GM18907 (cell line): ENCODE measurements around the gene NDRG4.

Experiments
- ATAC-seq: cut with Tn5 transposase; IDR thresholded peaks from one replicate; pipeline ENCODE4 v1.9.1; 2021; ENCODE audit warnings: mild to moderate bottlenecking, moderate library complexity; ENCODE audit not compliant: unreplicated experiment

Gene NDRG4

DNA sequence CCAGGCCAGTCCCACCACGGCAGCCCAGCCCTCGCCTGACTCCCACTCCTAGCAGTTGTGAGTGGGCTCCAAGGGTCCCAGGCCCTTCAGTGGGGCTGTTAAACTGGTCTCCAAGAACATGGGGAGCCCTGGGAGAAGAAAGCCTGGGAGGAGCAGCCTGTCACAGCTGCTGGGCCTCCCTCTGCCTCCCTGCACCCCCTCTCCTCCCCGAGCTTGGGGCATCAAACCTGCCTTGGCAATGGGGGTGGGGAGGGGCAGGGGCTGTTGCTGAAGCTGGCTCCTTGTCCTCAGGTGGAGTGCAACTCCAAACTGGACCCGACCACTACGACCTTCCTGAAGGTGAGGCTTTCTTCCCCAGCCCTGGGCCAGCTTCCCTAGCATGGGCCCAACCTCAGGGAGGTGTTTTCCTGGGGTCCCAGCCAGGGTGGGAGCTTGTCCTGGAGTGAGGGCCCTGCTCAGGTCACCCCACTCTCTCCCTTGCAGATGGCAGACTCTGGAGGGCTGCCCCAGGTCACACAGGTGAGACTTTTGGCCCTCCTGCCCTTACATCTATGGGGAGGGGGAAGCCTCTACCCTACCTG lies 8.8 kb downstream of the NDRG4 start:
- ATAC-seq = no peak

- ATAC-seq = no peak
Measured at GRCh38 chr16:58509256-58510096, 9.5 kb downstream of the NDRG4 start.

GRCh38 chr16:58510097-58510775 lies 10.3 kb downstream of the NDRG4 start:
- no peak for ATAC-seq

DNA sequence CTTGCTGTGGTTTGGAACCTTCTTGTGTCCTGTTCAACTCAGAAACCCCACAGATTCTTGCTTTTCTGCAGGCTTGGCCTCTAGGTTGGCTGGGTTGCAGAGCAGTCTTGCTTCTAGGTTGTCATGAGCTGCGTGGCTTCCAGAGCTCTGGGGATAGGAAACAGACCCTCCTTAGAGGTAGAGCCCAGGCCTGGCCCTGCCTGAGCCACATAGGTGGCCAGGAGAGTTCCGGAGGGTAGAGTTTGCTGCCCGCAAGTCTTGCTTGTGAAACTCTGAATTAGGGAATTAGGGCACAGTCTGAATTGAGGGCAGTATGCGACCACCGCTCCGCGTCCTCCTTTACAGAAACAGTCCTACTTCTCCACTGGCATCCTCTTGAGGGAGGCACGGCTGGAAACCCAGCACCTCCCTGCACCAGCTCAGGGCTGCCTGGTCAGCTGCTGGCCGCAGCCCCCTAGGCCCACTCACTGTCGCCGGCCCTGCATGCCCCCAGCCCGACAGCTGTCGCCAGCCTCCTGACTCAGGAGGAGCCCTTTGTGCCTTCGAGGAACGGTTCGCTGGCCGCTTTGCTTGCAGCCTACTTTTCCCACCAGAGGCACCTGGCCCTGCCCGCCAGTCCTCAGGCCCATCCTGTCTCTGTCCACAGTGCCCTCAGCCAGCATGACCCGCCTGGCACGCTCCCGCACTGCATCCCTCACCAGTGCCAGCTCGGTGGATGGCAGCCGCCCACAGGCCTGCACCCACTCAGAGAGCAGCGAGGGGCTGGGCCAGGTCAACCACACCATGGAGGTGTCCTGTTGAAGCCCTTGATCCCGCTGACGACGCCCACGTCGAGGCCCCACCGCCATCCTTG lies 11.1 kb downstream of the NDRG4 start:
- no peak for ATAC-seq

GRCh38 chr16:58511933-58512815 lies 12.2 kb downstream of the NDRG4 start:
- peak; percentile 38 for ATAC-seq

DNA sequence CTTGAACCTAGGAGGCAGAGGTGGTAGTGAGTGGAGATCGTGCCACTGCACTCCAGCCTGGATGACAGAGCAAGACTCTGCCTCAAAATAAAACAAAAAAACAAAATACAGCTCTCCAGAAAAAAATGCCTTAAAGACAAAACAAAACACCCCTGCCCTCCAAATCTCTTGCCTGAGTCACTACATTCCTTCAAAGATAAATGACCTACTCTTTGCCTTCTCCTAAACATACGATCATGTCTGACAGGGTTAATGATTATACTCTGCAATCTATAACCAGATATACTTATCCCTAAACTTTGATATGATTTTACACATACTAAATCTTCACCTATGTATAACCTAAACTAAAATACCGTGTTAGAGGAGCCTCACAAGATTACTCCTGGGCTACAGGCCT lies 13.9 kb downstream of the NDRG4 start:
- ATAC-seq = no peak

DNA sequence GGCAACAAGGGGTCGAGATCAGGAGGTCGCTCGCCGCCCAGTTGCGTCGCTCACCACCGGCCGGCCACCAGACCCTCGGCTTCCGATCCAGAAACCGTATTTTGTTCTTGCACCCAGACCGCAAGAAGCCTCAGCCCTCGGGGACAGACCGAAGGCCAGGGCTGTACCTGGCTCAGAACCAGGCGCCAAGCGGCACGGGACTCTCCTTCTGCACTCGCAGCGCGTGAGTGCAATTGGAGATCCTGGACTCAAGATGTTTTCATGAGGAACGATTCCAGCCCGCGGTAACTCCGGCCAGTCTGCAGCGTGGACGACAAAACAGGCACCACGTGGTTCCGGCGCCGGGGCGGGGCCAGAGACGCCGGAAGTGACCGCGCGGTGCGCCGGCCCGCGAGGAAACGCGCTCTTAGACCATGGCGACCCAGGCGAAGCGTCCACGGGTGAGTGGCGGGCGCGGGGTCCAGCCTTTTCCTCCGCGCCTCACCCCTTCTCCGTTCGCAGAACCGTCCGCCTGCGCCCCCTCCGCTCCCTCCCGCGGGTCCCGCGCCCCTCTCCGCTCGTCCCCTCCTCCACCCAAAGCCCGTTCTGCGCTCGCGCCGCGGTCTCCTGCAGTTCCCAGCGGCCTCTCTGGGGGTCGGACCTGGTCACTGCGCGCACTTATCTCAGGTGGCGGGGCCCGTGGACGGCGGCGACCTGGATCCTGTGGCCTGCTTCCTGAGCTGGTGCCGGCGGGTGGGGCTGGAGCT lies 15.4 kb downstream of the NDRG4 start, which contains the start of gene SETD6:
SETD6 (plus strand) TSS at position 393 of the 746 bp plus-strand sequence; CDS start at position 414, 21 bp downstream.
- peak; percentile 82 for ATAC-seq

- peak; percentile 44 for ATAC-seq
Measured at GRCh38 chr16:58515871-58516767, 16.2 kb downstream of the NDRG4 start.

- ATAC-seq = no peak
Measured at GRCh38 chr16:58516768-58517107, 16.8 kb downstream of the NDRG4 start.

GRCh38 chr16:58518083-58518979 lies 18.4 kb downstream of the NDRG4 start:
- peak; percentile 45 for ATAC-seq

GRCh38 chr16:58518980-58519368 lies 19.0 kb downstream of the NDRG4 start:
- ATAC-seq = no peak

DNA sequence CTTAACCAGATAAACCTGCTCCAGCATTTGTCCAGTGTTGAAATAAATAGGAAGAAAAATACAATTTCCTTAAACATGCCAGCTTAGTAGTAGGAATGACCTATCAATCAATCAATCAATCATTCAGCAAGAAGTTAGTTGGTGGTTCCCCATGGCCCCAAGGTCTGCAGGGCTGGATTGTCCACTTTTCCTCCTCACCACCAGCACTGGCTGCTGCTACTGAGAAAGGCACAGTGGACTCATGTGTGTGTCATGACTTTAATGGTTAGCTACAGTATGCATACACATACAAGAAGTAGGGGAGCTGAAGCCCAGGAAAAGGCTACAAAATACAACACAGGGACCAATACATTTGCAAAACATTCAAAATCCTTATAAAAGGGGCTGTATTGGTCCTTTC lies 19.8 kb downstream of the NDRG4 start:
- no peak for ATAC-seq

DNA sequence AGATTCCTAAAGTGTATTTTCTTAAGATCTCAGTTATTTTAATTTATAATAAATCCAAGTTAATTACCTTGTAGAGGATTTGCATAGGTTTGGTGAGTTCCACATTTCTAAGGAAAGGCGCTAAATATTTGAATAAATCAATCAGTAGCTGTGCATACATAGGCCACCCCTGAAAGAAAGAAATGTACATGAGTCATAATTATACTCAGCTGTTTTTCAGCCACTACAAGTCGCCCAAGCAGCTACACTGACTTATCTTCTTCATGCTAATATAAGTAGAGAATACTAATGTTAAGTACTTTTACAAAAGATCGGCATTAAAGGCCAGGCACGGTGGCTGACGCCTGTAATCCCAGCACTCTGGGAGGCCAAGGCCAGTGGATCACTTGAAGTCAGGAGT lies 30.2 kb downstream of the NDRG4 start:
- no peak for ATAC-seq

DNA sequence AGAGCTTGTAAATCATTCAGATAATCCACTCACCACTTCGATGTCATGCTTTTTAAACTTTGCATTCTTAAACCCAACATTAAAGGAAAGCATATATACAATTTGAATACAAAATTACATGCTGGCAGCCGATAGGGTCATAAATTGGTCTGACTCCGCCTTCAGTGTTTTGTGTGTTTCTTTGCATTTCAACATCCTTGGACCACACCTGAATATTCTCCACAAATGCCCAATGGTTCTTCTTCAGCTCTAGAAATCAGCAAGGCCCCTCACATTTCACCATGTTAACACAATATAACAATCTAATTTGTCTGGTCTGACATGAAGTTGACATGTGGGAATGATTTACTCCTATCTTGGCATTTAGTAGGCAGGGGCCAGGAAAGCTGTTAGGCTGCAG lies 32.5 kb downstream of the NDRG4 start:
- no peak for ATAC-seq

- no peak for ATAC-seq
Measured at GRCh38 chr16:58533751-58534470, 34.0 kb downstream of the NDRG4 start.

DNA sequence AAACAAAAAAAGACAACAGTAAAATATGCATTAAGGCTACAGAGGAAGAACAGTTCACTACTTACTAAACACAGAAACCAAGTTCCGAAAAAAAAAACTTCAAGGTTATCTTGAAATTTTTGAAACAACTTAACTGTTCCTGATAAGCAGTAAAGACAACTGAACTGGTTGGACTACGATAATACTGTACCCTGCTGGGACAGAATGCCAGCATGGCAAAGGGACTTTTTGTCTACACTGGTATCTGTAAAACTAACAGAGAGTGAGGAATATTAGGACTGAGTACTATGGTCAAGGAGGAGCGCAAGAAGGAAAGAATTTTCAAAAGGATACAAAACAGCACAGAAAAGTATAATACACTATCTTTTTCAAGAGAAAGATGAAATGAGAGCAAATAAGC lies 35.2 kb downstream of the NDRG4 start:
- ATAC-seq = no peak

GRCh38 chr16:58536278-58536677 lies 36.3 kb downstream of the NDRG4 start:
- no peak for ATAC-seq
